ENCODE measurements around the gene ZNF175.

DNA sequence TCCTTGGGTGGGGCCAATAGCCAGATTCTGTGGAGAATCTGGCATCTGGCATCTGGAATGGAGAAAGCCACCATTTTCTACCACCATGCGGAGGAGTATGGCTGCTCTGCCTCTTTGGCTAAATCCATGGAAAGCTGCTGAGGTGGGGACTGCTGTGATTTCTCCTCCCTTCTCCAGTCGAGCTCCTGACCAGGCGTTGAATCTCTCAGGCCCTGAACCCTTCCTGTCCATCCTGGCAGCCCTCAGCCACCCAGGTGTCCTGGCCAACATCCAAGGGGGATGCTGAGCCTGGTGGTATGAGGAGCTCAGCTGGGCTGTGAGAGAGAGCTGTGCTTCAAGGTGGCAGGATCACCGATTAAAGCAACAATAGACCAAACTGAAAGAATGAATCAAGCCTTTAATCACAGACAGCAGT is 22.2 kb upstream of the ZNF175 start:
- TF ChIP-seq POLR2AphosphoS5 (IDR thresholded peaks at IDR 0.05): no peak
- no peak for TF ChIP-seq POLR2A (IDR thresholded peaks at IDR 0.05)
- TF ChIP-seq, protein P1, sequence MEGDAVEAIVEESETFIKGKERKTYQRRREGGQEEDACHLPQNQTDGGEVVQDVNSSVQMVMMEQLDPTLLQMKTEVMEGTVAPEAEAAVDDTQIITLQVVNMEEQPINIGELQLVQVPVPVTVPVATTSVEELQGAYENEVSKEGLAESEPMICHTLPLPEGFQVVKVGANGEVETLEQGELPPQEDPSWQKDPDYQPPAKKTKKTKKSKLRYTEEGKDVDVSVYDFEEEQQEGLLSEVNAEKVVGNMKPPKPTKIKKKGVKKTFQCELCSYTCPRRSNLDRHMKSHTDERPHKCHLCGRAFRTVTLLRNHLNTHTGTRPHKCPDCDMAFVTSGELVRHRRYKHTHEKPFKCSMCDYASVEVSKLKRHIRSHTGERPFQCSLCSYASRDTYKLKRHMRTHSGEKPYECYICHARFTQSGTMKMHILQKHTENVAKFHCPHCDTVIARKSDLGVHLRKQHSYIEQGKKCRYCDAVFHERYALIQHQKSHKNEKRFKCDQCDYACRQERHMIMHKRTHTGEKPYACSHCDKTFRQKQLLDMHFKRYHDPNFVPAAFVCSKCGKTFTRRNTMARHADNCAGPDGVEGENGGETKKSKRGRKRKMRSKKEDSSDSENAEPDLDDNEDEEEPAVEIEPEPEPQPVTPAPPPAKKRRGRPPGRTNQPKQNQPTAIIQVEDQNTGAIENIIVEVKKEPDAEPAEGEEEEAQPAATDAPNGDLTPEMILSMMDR (IDR thresholded peaks at IDR 0.05): no peak

All from prostate gland (tissue), 2 donors.